ENCODE measurements around the gene NMS.
"Not testable (repeated sequence)": the region's sequence is repeated elsewhere in the genome, so short reads cannot be mapped to it uniquely, and the experiment has no call there.

DNA sequence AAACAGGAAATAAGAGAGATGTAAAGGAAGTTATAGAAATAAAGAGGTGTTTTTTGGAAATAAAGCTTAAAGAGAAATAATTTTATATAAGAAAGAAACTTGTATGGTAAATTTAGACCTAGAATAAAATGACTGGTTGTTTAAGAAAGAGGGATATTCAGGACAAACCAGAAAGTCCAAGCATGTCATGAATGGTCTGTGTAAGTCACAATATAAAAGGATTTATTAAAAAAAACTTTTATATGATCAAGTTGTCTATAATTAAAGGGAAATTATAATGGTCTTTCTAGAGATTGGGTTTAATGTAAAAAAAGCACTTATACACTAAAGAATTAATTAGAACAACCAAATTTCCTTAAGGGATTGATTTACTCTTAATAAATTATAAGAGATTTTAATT lies 13.9 kb upstream of the NMS start:
- TF ChIP-seq SIN3A (IDR thresholded peaks at IDR 0.05; ENCODE audit: low read depth, low read length); EED (IDR thresholded peaks at IDR 0.05; ENCODE audit: low read depth); POLR2A (IDR thresholded peaks at IDR 0.05; ENCODE audit: low read depth, low read length); TAF1 (IDR thresholded peaks at IDR 0.05; ENCODE audit: borderline replicate concordance, low read depth, low read length); FOXK2 (IDR thresholded peaks at IDR 0.05); POLR2AphosphoS5 (IDR thresholded peaks at IDR 0.05; ENCODE audit: low read length); FOS (IDR thresholded peaks at IDR 0.05; ENCODE audit: borderline replicate concordance, extremely low read depth, insufficient read length): not testable (repeated sequence)
- TF ChIP-seq, protein P1, sequence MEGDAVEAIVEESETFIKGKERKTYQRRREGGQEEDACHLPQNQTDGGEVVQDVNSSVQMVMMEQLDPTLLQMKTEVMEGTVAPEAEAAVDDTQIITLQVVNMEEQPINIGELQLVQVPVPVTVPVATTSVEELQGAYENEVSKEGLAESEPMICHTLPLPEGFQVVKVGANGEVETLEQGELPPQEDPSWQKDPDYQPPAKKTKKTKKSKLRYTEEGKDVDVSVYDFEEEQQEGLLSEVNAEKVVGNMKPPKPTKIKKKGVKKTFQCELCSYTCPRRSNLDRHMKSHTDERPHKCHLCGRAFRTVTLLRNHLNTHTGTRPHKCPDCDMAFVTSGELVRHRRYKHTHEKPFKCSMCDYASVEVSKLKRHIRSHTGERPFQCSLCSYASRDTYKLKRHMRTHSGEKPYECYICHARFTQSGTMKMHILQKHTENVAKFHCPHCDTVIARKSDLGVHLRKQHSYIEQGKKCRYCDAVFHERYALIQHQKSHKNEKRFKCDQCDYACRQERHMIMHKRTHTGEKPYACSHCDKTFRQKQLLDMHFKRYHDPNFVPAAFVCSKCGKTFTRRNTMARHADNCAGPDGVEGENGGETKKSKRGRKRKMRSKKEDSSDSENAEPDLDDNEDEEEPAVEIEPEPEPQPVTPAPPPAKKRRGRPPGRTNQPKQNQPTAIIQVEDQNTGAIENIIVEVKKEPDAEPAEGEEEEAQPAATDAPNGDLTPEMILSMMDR (IDR thresholded peaks at IDR 0.05 in 2 of 3, conservative IDR thresholded peaks at IDR 0.05 in 1 of 3; ENCODE audit: control insufficient read depth in 2 of 3, extremely low read depth in 1 of 3, insufficient read depth in 1 of 3, low read depth in 3 of 3, low read length in 3 of 3), result not testable (repeated sequence)
- TF ChIP-seq, protein P2, sequence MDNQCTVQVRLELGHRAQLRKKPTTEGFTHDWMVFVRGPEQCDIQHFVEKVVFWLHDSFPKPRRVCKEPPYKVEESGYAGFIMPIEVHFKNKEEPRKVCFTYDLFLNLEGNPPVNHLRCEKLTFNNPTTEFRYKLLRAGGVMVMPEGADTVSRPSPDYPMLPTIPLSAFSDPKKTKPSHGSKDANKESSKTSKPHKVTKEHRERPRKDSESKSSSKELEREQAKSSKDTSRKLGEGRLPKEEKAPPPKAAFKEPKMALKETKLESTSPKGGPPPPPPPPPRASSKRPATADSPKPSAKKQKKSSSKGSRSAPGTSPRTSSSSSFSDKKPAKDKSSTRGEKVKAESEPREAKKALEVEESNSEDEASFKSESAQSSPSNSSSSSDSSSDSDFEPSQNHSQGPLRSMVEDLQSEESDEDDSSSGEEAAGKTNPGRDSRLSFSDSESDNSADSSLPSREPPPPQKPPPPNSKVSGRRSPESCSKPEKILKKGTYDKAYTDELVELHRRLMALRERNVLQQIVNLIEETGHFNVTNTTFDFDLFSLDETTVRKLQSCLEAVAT (IDR thresholded peaks at IDR 0.05), result not testable (repeated sequence)
- TF ChIP-seq, protein P3, sequence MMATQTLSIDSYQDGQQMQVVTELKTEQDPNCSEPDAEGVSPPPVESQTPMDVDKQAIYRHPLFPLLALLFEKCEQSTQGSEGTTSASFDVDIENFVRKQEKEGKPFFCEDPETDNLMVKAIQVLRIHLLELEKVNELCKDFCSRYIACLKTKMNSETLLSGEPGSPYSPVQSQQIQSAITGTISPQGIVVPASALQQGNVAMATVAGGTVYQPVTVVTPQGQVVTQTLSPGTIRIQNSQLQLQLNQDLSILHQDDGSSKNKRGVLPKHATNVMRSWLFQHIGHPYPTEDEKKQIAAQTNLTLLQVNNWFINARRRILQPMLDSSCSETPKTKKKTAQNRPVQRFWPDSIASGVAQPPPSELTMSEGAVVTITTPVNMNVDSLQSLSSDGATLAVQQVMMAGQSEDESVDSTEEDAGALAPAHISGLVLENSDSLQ (IDR thresholded peaks at IDR 0.05), result not testable (repeated sequence)
- TF ChIP-seq, protein P4, sequence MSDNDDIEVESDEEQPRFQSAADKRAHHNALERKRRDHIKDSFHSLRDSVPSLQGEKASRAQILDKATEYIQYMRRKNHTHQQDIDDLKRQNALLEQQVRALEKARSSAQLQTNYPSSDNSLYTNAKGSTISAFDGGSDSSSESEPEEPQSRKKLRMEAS (IDR thresholded peaks at IDR 0.05; ENCODE audit: low read depth, low read length), result not testable (repeated sequence)
- TF ChIP-seq, protein P5, sequence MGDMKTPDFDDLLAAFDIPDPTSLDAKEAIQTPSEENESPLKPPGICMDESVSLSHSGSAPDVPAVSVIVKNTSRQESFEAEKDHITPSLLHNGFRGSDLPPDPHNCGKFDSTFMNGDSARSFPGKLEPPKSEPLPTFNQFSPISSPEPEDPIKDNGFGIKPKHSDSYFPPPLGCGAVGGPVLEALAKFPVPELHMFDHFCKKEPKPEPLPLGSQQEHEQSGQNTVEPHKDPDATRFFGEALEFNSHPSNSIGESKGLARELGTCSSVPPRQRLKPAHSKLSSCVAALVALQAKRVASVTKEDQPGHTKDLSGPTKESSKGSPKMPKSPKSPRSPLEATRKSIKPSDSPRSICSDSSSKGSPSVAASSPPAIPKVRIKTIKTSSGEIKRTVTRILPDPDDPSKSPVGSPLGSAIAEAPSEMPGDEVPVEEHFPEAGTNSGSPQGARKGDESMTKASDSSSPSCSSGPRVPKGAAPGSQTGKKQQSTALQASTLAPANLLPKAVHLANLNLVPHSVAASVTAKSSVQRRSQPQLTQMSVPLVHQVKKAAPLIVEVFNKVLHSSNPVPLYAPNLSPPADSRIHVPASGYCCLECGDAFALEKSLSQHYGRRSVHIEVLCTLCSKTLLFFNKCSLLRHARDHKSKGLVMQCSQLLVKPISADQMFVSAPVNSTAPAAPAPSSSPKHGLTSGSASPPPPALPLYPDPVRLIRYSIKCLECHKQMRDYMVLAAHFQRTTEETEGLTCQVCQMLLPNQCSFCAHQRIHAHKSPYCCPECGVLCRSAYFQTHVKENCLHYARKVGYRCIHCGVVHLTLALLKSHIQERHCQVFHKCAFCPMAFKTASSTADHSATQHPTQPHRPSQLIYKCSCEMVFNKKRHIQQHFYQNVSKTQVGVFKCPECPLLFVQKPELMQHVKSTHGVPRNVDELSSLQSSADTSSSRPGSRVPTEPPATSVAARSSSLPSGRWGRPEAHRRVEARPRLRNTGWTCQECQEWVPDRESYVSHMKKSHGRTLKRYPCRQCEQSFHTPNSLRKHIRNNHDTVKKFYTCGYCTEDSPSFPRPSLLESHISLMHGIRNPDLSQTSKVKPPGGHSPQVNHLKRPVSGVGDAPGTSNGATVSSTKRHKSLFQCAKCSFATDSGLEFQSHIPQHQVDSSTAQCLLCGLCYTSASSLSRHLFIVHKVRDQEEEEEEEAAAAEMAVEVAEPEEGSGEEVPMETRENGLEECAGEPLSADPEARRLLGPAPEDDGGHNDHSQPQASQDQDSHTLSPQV (IDR thresholded peaks at IDR 0.05), result not testable (repeated sequence)
